ENCODE data around the gene FANCC. TPM values are rescaled to one million over a fixed set of nuclear protein-coding genes. Genes with fewer than 3 reads are reported as not detected.

The FANCC gene
- total and polyA plus RNA-seq, 2 of the 8 experiments (the other 6 are each of a cell fraction or from before 2014, with no cell fraction given): 7.8 to 15.2 TPM

DNA sequence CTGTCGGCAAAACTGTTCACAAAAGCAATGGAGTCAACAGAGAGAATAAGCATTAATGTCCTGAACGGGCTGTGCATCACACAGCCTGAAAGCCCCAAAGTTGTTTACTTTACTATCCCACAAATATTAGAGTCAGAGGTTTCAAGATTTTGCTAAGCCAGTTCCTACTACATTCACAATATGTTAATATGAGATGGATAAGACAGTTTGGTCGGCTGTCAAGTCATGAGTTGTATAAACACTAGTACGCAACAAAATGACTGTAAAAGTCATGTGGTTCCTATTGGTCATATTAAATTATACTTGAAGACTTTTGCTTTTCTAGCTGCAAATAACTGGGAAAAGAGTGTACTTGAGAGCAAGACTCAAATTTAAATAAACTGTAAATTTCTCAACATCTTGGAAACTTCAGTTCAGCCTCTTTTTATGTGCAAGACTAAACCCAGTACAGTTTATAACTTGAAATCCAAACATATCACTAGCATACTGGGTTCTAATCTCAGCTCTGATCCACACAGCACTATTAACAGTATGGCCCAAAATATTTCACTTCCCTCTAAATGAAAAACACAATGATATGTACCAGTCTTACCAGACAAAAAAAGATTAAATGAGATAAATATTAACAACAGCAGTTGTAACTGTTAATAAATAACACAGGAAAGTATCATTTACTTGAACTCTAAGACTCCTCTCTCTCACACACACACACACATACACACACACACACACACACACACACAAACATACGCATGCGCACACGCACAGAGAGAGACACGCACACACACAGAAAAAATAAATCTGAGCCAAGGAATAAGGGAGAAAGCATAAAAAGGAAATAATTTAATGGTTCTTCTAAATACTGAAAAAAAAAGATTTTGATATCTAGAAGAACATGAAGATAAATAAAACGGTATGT, 33.1 kb downstream of the FANCC start:
- H2BK15ac ChIP-seq (ENCODE audit: low read length): no peak overlapping the region
- CTCF ChIA-PET (ENCODE audit: partially characterized antibody): interaction anchor here (2.1 kb wide), 1 partner anchor 16 kb away, joined by 6 read pairs; no protein-coding TSS in a partner anchor
- H2BK12ac ChIP-seq (ENCODE audit: low read depth, low read length): no peak overlapping the region
- no peak for FAIRE-seq
- H3K56ac ChIP-seq (replicated peaks; ENCODE audit: insufficient read length, low read depth, low read length): no peak overlapping the region
- no peak overlapping the region for H3K4ac ChIP-seq (replicated peaks; ENCODE audit: insufficient read length, low read depth, low read length)
- no peak overlapping the region for H3K18ac ChIP-seq (ENCODE audit: extremely low read depth, low read length)
- POLR2A ChIA-PET (ENCODE audit: partially characterized antibody): no interaction called here
- H2BK120ac ChIP-seq (replicated peaks; ENCODE audit: low read depth, low read length): no peak overlapping the region
- no peak overlapping the region for H2BK20ac ChIP-seq (ENCODE audit: low read length)
- DNase-seq (ENCODE audit: low read depth in 1 of 2, low spot score in 2 of 2): no peak
- H3K23me2 ChIP-seq (ENCODE audit: low read depth, low read length): no peaks in the 10 kb centered on the region
- H3K36me3 ChIP-seq (ENCODE audit: control insufficient read depth in 2 of 4, insufficient read depth in 4 of 4, low read length in 3 of 4): no peaks in the 10 kb centered on the region
- no peak overlapping the region for H4K91ac ChIP-seq (replicated peaks; ENCODE audit: insufficient read length, low read length)
- no peaks in the 10 kb centered on the region for H3K4me1 ChIP-seq (replicated peaks in 1 of 4; ENCODE audit: control insufficient read depth in 3 of 4, insufficient read depth in 4 of 4, low read length in 3 of 4)
- H3K9me3 ChIP-seq (ENCODE audit: insufficient read depth in 2 of 2, low read depth in 1 of 2, low read length in 1 of 2): no peaks in the 10 kb centered on the region
- no peak overlapping the region for H3K4me3 ChIP-seq (ENCODE audit: extremely low read depth in 1 of 4, insufficient read depth in 2 of 4, low read depth in 3 of 4, low read length in 4 of 4)
- H4K5ac ChIP-seq (ENCODE audit: insufficient read length, low read depth, low read length): no peak overlapping the region
- no peak overlapping the region for H2BK5ac ChIP-seq (ENCODE audit: low read depth, low read length)
- no peak overlapping the region for H3K27ac ChIP-seq (ENCODE audit: low read depth, low read length)
- no peaks in the 10 kb centered on the region for H3K79me2 ChIP-seq (ENCODE audit: control insufficient read depth in 1 of 2, insufficient read depth in 2 of 2, low read length in 2 of 2)
- H3K79me1 ChIP-seq (ENCODE audit: low read depth, low read length): no peaks in the 10 kb centered on the region; the same call in 1 of the 2 replicates
- H3K23ac ChIP-seq (ENCODE audit: insufficient read length): no peak overlapping the region
- H4K8ac ChIP-seq (ENCODE audit: extremely low read depth, insufficient read depth, low read length): no peak overlapping the region
- H4K20me1 ChIP-seq (replicated peaks in 1 of 2; ENCODE audit: control insufficient read depth in 1 of 2, insufficient read depth in 2 of 2, low read length in 2 of 2): no peaks in the 10 kb centered on the region
- H3K14ac ChIP-seq (ENCODE audit: insufficient read length): no peak overlapping the region
- H2AFZ ChIP-seq (ENCODE audit: low read length): no peak overlapping the region
- H2AK5ac ChIP-seq (ENCODE audit: low read depth, low read length): no peak overlapping the region
- WGBS, 2 experiments (ENCODE audit: extremely low coverage in 1 of 2, insufficient coverage in 1 of 2, insufficient read length in 1 of 2, insufficient replicate concordance in 2 of 2, low coverage in 1 of 2, low lambda C conversion rate in 2 of 2, missing lambda C conversion rate in 1 of 2): 91% methylated on average over 9 of the region's 9 CpGs; no CpG with 5 or more reads in 1 of the 2 experiments
- no peaks in the 10 kb centered on the region for H3K27me3 ChIP-seq (replicated peaks in 1 of 4; ENCODE audit: control insufficient read depth in 3 of 4, extremely low read depth in 1 of 4, insufficient read depth in 3 of 4, low read length in 3 of 4)
- no peak overlapping the region for H3K9ac ChIP-seq (replicated peaks in 1 of 4; ENCODE audit: extremely low read depth in 1 of 4, low read depth in 3 of 4, low read length in 3 of 4)
- no peak overlapping the region for H3K4me2 ChIP-seq (ENCODE audit: insufficient read depth in 1 of 2, low read depth in 2 of 2, low read length in 2 of 2)
- no peak for TF ChIP-seq EP300 (IDR thresholded peaks at IDR 0.05; ENCODE audit: borderline replicate concordance in 1 of 2, low read depth in 2 of 2, low read length in 2 of 2)
- TF ChIP-seq, protein P1, sequence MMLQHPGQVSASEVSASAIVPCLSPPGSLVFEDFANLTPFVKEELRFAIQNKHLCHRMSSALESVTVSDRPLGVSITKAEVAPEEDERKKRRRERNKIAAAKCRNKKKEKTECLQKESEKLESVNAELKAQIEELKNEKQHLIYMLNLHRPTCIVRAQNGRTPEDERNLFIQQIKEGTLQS (IDR thresholded peaks at IDR 0.05; ENCODE audit: insufficient read depth, low read depth, low read length): no peak
- no peak for TF ChIP-seq POLR2A (IDR thresholded peaks at IDR 0.05; ENCODE audit: control extremely low read depth in 1 of 2, low read depth in 2 of 2, low read length in 2 of 2)
- TF ChIP-seq SIN3A (conservative IDR thresholded peaks at IDR 0.05 in 1 of 2, IDR thresholded peaks at IDR 0.05 in 1 of 2; ENCODE audit: low read depth in 1 of 2, low read length in 2 of 2): no peak
- TF ChIP-seq NRF1 (IDR thresholded peaks at IDR 0.05; ENCODE audit: low read depth, low read length): no peak
- TF ChIP-seq, protein P2, sequence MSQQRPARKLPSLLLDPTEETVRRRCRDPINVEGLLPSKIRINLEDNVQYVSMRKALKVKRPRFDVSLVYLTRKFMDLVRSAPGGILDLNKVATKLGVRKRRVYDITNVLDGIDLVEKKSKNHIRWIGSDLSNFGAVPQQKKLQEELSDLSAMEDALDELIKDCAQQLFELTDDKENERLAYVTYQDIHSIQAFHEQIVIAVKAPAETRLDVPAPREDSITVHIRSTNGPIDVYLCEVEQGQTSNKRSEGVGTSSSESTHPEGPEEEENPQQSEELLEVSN (IDR thresholded peaks at IDR 0.05): no peak
- TF ChIP-seq POLR2AphosphoS5 (IDR thresholded peaks at IDR 0.05; ENCODE audit: low read depth, low read length): no peak
- no peak for TF ChIP-seq JUN (IDR thresholded peaks at IDR 0.05; ENCODE audit: low read depth, low read length)
- TF ChIP-seq ASH2L (IDR thresholded peaks at IDR 0.05; ENCODE audit: low read length): no peak
- no peak for TF ChIP-seq BACH1 (IDR thresholded peaks at IDR 0.05; ENCODE audit: low read length)
- no peak for TF ChIP-seq RAD21 (IDR thresholded peaks at IDR 0.05 in 1 of 2, conservative IDR thresholded peaks at IDR 0.05 in 1 of 2; ENCODE audit: low read depth in 2 of 2, low read length in 2 of 2)
